RCC 7860 (cell line): Measurements from ENCODE around the gene ELAVL1.
A peak's percentile ranks its signal among the peaks of the same experiment; 100 is the strongest.
"Not testable (repeated sequence)": the region's sequence is repeated elsewhere in the genome, so short reads cannot be mapped to it uniquely, and the experiment has no call there.

Experiments
- DNase-seq: peaks from one replicate; pipeline ENCODE4 v3.0.0-alpha.2; 2015; ENCODE audit warnings: low spot score
- FAIRE-seq: peaks from 2 replicates; lab custom pipeline; 2012; peaks lifted over from hg19 to GRCh38; lab: Jason Lieb, UNC

Gene ELAVL1

DNA sequence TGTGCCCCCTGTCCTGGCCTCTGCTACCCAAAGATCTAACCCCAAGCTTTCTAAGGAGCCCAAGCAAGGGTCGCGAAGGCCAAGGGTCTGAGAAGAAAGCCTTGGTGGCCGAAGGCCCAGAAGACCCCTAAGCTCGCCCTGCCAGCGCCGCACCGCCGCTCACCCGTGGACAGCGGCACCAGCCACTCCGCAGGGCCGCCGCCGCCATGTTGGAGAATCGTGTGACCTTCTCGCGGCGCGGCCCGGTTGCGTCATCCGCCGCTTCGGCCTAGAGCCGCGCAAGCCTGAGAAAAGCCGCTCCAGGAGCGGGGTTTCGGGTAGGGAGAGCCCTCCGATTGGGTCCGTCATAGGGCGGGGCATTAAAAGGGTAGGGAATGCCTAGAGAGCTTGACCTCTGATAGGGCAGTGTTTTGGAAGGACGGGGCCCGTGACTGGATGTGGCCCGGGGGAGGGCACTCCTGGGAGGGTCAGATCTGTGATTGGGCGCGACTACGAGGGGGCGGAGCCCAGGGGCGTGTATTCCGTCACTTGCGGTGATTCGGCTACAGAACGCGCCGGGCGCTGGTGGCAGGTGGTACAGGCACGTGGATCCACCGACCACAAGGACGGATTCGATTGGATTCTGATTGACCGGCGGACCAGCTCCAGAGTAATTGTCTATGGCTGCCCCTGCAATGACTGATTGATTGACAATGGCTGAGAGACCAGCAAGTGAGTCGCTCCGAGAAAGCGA lies 61.8 kb downstream of the ELAVL1 start, which contains the start of gene TIMM44:
TIMM44 (minus strand) TSS at position 223 of the 733 bp plus-strand sequence; CDS start at position 208, 15 bp downstream.
- FAIRE-seq (peak; percentile 97), DNase-seq (peak; percentile 98)

DNA sequence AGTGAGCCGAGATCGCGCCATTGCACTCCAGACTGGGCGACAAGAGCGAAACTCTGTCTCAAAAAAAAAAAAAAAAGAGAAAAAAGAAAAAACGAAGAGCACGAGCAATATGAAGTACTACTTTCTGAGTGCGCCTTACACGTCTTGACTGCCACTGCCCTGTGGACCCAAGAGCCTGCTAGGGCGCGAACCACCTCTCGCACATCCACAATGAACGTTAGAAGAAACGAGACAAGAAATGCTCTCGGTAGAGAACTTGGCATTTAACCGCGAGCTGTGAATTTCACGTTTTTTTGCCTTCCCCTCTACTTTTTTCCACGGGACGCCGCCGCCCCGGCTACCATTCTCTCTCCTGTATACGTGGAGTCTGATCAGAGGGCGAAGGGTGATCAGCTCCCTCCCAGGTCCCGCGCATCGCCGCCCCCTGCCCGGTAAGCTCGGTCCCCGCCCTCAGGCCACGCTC lies 62.4 kb downstream of the ELAVL1 start:
- no peak for DNase-seq

DNA sequence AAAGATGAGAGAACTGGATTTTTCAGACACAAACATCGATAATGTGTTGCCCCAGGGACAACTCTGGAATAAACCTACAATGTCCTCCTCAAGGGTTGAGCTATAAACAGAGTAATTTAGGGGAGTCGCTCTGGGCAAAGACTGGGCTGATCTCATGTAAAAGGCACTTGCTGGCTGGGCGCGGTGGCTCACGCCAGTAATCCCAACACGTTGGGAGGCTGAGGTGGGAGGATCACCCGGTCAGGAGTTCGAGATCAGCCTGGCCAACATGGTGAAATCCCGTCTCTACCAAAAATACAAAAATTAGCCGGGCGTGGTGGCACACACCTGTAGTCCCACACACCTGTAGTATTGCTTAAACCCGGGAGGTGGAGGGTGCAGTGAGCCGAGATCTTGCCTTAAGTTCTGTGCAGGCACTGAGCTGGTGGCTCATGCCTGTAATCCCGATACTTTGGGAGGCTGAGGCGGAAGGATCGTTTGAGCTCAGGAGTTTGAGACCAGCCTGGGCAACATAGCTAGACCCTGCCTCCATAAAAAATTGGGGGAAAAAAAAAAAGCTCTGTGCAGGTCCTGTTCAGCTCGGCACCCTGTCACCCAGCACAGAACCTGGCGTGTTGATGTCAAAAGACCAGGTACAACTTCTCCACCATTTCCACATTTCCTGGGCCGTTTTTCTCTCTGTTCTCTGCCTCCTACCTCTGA lies 63.4 kb downstream of the ELAVL1 start:
- FAIRE-seq = no peak
- no peak for DNase-seq

More for the DNA sequence above, 62.4 kb downstream of the ELAVL1 start:
- no peak for FAIRE-seq

DNA sequence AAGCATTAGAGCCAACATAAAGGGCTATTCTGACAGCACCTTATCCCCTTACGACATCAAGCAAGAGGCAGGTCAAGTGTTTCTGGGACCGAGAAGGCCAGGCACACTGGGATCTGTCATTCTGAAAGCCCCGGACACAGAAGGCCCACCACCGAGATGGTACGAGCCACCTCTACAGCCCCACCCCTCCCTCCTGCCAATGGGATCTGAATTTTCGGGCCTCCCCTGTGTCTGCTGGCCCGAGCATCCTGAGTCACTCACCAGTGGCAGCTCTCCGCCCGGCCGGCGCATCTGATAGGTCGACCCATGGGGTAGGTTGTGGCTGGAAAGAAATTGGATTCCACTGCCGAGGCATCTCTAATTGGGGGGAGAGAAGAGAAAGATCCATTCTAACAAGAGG lies 64.6 kb downstream of the ELAVL1 start:
- DNase-seq (no peak), FAIRE-seq (no peak)

DNA sequence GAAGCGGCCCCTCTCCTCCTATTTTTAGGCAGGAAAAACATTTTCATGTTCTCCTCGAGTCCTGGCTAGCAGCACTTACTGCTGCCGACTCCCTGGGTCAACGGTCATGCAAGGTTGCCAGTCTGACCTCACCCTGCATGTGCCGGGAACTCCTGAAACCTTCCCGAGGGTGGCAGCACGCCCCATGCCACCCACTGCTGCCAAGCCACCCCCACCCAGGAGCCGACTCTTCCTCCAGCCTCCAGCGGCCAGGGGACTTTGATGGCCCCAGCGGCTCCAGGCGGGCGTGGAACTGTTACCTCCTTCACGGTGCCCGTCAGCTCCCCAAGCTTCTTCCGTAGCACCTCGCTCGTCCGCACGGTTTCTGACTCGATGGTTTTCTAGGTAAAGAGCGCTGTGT lies 70.7 kb downstream of the ELAVL1 start:
- DNase-seq = no peak
- no peak for FAIRE-seq

DNA sequence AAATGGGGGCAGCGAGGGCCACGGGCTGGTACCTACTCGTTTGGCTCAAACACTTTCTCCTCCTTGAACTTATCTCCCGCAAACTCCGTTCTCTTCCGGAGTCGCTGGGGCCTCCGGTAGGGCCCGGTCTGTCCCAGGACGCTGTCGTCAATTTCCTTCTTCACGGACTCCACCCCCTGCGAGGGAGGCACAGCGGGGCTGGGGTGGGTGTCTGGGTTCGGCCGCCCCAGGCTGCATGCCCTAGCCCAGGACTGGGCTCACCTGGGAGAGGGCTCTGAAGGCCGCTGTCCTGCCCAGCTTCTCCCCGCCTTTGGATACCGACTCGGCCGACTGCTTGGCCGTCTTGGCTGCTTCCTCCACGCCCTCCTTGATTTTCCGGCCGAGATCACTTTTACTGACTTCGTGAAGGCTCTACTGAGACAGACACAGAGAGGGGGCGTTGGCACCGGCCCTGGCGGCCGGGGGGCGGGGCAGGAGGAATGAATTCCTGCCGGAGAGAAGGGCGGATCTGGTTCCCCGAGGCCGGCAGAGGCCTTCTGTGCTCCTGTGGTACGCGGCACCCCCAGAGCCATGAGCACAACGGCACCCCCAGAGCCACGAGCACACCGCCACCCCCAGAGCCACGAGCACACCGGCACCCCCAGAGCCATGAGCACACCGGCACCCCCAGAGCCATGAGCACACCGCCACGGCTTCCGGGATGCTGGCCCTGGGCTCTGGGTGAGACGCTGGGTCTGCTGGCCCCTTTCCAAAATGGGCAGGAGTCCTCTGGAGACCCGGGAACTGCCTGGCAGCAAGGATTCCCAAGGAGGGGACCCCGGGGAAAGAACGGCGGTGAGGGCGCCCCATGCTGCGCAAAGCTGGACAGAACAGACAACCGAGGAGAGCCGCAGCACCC lies 71.4 kb downstream of the ELAVL1 start:
- DNase-seq (no peak), FAIRE-seq (no peak)

DNA sequence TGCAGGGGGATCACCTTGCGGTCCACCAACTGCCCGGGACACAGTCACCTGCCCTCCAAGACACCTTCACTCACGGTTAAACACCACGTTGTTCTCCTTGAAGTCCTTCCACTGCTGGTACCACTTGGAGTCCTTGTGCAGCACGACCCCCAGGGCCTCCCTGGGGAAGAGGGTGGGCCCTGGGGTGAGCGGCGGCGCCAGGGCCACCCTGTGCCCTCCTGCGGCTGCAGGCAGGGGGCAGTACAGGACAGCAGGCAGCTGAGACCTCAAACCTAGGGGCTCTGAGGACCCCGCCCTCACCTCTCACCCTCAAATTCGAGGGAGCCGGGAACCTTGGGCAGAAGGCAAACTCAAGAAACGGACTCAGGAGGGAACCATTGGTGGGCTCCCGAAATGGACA lies 72.0 kb downstream of the ELAVL1 start:
- FAIRE-seq (no peak), DNase-seq (no peak)

DNA sequence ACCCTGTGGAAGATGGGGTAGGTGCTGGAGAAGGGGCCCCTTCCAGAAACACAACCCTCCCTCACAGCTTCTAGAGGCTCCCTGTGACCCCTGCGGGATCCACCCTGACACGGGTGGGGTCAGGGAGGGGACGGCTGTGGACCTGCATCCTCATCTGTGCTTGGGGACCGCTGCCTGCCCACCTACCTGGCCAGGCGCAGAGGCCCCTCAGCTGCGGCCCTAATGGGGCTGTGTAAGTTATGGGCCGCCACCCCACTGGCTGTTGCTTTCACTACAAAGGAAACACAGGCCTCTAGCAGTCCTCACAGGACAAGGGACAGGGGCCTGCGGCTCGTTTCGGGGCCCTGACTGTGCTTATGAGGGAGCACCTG lies 72.5 kb downstream of the ELAVL1 start:
- no peak for FAIRE-seq
- no peak for DNase-seq

DNA sequence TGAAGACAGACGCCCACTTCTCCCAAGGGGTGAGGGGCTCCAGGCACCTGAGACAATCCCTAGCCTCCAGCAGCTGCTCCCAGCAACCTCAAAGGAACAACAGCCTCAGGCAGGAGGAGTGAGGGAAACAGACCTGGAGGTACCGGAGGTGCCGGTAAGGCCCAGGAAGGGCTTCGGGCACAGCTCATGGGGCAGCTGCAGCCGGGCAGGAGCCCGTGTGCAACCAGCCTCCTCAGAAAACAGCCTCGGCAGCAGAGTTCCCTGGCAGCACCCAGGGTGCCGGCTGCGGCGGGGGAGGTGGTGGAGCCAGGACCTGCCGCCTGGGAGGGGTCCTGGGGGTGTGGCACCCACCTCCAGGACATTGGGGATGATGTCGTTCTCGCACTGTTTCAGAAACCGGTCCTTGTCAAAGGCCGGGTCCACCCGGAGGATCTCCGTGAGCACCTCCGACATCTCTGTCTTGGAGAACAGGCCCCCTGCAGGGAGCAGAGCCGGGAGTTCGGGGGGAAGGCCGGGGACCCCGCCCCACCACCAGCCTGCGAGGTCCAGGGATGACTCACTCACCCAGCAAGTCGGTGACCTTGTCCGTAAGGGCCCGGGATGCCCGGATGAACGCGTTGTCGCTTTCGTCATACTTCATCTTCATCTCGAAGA lies 73.0 kb downstream of the ELAVL1 start:
- no peak for FAIRE-seq
- no peak for DNase-seq

DNA sequence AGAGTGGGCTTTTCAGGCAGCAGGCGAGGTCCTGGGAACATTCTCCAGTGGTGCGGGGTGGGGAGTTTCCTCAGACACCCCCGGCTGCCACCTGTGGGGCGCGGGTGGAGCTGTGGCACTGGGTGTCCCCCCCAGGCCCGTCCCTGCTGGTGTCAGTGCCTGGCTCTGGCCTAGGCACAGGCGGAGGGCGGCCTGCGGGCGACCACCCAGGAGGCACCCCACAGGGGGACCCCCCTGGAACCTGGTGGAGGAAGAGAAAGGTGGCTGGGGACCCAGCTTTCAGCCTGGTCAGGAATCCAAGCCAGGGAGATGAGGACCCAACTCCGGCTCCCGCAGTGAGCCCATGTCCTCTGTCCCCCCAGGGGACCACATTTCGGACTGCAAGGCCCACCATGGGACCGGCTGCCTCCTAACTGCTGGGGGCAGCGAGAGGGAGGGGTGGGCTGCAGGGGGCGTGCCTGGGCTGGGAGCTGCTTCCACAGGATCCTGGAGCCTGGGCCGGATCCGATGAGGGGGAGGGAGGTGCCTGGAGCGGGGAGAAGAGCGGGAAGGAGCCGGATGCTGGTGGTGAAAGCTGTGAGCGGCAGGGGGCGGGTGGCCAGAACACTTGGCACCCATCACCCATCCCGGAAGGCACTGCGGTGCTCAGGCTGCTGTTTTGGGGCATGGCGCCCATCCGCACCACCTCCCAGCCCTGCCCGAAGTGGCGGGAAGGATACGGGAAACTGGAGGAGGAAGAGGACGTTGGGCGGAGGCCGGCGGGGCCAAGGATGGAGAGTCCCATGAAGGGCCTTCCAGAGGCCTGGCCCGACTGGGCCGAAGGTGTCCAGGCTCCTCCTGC lies 74.0 kb downstream of the ELAVL1 start:
- no peak for DNase-seq
- FAIRE-seq = no peak

DNA sequence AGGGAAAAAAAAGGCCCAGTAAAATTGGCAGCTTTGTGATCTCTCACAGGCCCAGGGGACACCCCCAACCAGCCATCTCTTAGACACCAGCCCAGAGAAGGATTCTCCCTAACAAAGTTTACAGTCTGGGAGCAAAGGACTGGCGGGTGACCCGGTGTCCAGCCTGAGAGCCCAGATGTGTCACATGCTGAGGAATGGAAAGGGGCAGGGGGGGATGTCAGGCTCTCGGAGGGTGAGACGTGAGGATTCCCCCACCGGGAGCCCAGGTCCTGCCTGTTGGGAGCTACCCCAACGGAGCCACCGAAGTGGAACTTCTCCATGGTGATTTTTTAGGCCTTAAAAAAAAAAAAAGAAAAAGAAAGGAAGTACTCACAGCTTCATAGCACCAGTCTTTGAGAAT lies 74.7 kb downstream of the ELAVL1 start:
- FAIRE-seq (no peak), DNase-seq (no peak)

DNA sequence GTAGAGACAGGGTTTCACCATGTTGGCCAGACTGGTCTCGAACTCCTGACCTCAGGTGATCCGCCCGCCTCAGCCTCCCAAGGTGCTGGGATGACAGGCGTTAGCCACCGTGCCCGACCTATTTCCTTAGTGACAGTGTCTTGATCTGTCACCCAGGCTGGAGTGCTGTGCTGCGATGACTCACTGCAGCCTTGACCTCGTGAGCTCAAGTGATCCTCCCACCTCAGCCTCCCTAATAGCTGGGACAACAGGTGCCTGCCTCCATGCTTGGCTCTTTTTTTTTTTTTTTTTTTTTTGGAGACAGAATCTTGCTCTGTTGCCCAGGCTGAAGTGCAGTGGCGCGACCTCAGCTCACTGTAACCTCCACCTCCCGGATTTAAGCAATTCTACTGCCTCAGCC lies 75.4 kb downstream of the ELAVL1 start:
- DNase-seq = peak; percentile 34
- FAIRE-seq = not testable (repeated sequence)

DNA sequence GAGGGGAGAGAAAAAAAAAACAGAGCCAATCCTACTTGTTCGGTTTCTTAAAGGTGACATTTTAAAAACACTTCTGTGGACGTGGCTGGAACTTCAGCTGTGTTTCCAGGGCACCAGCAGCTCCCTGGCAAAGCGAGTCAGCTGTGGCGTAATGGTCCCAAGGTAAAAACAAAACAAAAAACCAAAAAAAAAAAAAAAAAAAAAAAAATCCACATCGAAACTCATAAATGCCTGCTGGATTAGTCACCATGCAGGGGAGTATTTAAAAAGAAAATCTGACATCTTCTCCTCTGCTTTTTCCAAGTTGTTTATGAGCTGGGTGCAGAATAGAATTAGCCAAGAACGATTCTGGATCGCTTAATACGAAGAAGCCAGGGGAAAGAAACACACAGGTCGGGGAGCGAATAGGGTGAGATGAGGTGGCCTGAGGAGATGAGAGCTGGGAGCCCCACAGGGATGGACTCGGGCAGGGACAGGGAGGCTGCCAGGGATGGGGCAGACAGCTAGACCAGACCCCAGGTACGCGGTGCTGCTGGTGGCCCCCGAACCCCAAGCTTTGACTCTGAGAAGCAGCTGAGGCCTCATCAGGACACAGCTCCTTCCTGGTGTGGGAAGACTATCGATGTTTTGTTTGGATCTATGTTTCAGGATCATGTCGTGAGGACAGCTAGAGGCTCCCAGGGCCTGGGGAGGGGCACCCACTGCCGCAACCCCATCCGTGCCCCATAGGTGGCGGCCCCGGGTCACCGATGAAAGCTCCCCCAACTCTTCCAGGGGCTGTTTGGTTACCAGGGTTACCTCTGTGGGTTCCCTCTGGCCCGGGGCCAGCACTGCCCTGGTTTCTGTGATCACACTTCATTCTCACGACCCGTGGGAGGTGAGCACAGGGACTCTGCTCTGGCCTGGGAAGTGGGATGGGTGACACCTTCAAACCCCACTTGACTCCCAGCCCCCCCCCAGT lies 76.4 kb downstream of the ELAVL1 start:
- peak; percentile 53 for FAIRE-seq
- peak; percentile 53 for DNase-seq

DNA sequence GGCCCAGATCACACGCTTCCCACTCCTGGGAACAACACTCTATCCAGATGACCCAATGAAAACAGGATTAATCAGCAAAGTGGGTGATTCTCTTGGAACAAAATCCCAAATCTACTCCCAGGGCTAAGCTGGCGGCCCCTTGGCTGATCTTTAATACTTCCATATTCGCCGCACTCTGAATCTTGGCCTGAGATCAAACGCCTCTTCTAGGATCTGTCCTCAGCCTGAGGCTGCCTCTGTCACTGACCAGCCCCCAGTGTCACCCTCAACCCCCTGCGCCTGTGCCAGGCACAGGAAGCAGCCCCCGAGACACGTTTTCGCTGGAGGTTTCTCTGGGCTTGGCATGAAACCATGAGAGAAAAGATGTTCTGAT lies 77.1 kb downstream of the ELAVL1 start:
- FAIRE-seq = no peak
- no peak for DNase-seq

DNA sequence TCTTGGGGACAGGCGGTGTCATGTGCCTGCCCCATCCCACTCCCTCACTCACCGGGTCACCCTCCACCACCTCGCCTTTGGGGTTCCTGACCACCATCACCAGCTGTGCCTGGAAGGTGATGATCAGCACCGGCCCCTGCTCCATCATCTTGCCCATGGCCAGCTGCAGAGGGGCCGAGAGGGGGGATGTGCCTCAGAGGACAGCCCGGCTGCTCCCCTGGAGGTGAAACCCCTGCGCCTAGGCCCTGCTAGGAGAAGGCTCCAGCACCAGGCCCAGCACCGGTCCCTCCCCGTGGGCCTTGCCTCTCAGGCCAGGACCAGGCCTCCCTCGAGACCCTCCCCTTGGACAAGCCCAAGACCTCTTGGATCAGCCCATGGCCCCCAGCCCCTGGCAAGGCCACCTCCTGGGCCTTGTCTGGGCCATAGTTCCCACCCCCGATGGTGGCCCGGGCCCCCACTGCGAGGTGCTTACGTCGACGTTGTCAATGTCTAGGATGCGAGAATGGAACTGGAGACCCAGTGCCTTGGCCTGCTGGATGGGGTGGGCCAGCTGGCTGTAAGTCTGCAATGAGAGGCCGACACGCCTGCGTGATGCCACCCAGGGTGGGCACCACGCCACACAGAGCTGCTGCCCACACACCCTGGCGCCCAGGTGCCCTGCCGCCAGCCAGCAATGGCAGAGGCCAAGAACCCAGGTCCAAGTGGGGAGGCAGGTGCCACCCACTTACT lies 77.7 kb downstream of the ELAVL1 start:
- FAIRE-seq (no peak), DNase-seq (no peak)

DNA sequence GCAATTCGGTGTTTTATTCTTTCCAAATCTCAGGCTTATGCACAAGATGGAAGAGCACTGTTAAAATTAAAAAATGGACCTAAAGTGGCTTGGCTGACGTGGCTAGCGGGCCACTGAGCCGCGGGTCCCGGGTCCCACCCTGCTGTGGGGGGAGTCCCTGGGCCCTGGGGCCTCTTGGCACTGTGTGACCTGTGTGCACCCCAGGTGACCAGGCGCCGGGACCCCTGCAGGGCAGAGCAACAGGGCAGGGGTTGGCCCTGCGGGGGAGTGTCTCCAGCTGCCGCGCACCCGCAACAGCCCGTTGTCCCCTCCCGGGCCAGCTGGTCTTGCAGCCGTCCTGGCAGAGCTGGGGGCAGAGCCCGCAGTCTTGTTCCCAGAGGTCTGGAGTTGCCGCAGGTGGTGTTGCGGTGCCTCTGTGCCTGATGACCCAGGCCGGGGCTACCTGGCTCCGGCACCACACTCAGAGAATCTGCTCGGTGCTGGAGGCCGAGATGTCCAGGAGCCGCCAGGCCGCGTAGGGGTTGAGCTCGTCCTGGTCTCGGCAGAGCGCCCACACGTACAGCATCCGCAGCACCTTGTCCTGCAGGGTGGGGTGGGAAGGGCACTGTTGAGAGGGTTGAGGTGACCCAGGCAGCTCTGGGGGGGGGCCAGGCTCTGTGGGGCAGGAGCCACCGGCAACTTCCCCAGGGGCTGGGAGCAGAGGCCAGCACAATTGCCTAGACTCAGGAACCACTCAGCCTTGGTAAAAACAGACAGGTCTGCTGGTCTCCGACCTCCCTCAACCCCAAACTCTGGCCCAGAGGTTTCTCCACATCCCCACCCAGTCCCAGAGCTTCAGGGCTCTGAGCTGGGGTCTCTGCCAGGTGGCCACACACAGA lies 78.5 kb downstream of the ELAVL1 start:
- FAIRE-seq (no peak), DNase-seq (no peak)

DNA sequence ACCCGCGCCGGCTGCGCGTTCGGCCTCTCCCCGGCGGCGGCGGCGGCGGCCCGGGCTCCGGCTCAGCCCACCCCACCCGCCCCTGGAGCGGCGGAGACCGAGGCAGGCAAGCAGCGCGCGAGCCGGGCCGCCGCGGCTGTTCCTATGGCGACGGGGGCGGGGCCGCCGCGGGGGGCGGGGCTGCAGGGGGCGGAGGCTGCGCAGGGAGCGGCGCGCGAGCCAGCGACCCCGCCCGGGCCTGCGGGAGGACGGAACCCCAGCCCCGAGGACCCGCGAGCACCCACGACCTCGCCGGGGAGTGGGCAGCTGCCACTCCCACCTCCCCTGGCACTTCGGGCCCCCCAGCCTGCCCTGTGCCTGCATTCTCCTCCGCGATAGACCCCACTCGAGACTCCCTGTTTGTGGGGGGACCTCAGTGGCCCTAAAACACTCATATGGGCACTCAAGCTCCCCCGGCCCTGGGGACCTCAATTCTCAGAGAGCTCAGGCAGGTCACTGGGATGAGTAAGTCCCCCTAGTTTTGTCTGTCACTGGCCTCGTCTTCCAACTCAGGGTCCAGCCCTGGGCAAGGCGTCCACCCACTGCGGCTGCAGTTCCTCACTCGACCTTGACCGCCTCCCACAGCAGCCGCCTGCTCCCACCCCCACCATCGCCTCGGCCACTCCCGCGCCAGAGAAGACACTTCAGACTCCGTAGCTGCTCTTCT lies 79.3 kb downstream of the ELAVL1 start, which contains the start of gene CTXN1:
CTXN1 (minus strand) TSS at position 115 of the 706 bp plus-strand sequence. CDS start 597 bp downstream, outside the sequence.
- peak; percentile 32 for DNase-seq
- no peak for FAIRE-seq
